ENCODE measurements around the gene UBE2G1. TPM values are rescaled to one million over a fixed set of nuclear protein-coding genes. Genes with fewer than 3 reads are reported as not detected.

Gene UBE2G1
- total and polyA plus RNA-seq, 2 of the 8 experiments (the other 6 are each of a cell fraction or from before 2014, with no cell fraction given), result 73.9 to 170 TPM

- no peak overlapping the region for H2BK12ac ChIP-seq (ENCODE audit: low read depth, low read length)
- peaks cover 17 to 93% of the 10 kb centered on the region in 2 experiments for H3K79me2 ChIP-seq (ENCODE audit: control insufficient read depth in 1 of 2, insufficient read depth in 2 of 2, low read length in 2 of 2)
- H2BK15ac ChIP-seq (ENCODE audit: low read length), result no peak overlapping the region
- TF ChIP-seq EZH2 (IDR thresholded peaks at IDR 0.05; ENCODE audit: low read depth, low read length, severe bottlenecking) (no peak), CTBP2 (IDR thresholded peaks at IDR 0.05; ENCODE audit: borderline replicate concordance, insufficient read depth, insufficient read length, low read length) (no peak), KDM1A (IDR thresholded peaks at IDR 0.05; ENCODE audit: borderline replicate concordance, low read length) (no peak), SIX5 (IDR thresholded peaks at IDR 0.05; ENCODE audit: low read depth, low read length) (no peak), NRF1 (IDR thresholded peaks at IDR 0.05; ENCODE audit: low read depth, low read length) (no peak), SIRT6 (IDR thresholded peaks at IDR 0.05; ENCODE audit: low read length) (no peak), USF2 (IDR thresholded peaks at IDR 0.05; ENCODE audit: low read length) (no peak), RFX5 (IDR thresholded peaks at IDR 0.05; ENCODE audit: borderline replicate concordance, low read depth, low read length) (no peak), POLR2A (IDR thresholded peaks at IDR 0.05; ENCODE audit: control extremely low read depth in 1 of 2, low read depth in 2 of 2, low read length in 2 of 2) (no peak), GTF2F1 (IDR thresholded peaks at IDR 0.05; ENCODE audit: borderline replicate concordance, low read depth, low read length) (no peak), BRCA1 (IDR thresholded peaks at IDR 0.05; ENCODE audit: low read depth, low read length) (no peak)
- no peak overlapping the region for H2AFZ ChIP-seq (ENCODE audit: low read length)
- no peak overlapping the region for H2BK5ac ChIP-seq (ENCODE audit: low read depth, low read length)
- no peak overlapping the region for H2AK5ac ChIP-seq (ENCODE audit: low read depth, low read length)
- no peak overlapping the region for H4K8ac ChIP-seq (ENCODE audit: extremely low read depth, insufficient read depth, low read length)
- H3K18ac ChIP-seq (ENCODE audit: extremely low read depth, low read length), result no peak overlapping the region
- H2BK120ac ChIP-seq (replicated peaks; ENCODE audit: low read depth, low read length), result no peak overlapping the region
- H4K20me1 ChIP-seq (replicated peaks in 1 of 2; ENCODE audit: control insufficient read depth in 1 of 2, insufficient read depth in 2 of 2, low read length in 2 of 2), result peaks cover 22 to 29% of the 10 kb centered on the region in 2 experiments
- peaks cover 3% of the 10 kb centered on the region; the same call in 1 of the 2 replicates for H3K23me2 ChIP-seq (ENCODE audit: low read depth, low read length)
- no peak overlapping the region; a peak in 1 of 7 replicates for H3K9ac ChIP-seq (replicated peaks in 1 of 4; ENCODE audit: extremely low read depth in 1 of 4, low read depth in 3 of 4, low read length in 3 of 4)
- no peak overlapping the region for H3K14ac ChIP-seq (ENCODE audit: insufficient read length)
- DNase-seq (ENCODE audit: low read depth in 1 of 2, low spot score in 2 of 2), result peak in 1 of 2 experiments; percentile 27
- FAIRE-seq, result no peak
- H3K4me1 ChIP-seq (replicated peaks in 1 of 4; ENCODE audit: control insufficient read depth in 3 of 4, insufficient read depth in 4 of 4, low read length in 3 of 4), result peaks cover 0 to 15% (median 10%) of the 10 kb centered on the region in 4 experiments; a peak in 5 of 7 replicates
- CTCF ChIA-PET (ENCODE audit: partially characterized antibody), result interaction anchor here (0.7 to 6.0 kb wide), 11 partner anchors 11 to 173 kb away, joined by 3 to 89 read pairs (median 4); no protein-coding TSS in a partner anchor
- no peaks in the 10 kb centered on the region for H3K36me3 ChIP-seq (ENCODE audit: control insufficient read depth in 2 of 4, insufficient read depth in 4 of 4, low read length in 3 of 4)
- no peak overlapping the region for H3K23ac ChIP-seq (ENCODE audit: insufficient read length)
- H3K27ac ChIP-seq (ENCODE audit: low read depth, low read length), result no peak overlapping the region
- no peaks in the 10 kb centered on the region for H3K27me3 ChIP-seq (replicated peaks in 1 of 4; ENCODE audit: control insufficient read depth in 3 of 4, extremely low read depth in 1 of 4, insufficient read depth in 3 of 4, low read length in 3 of 4)
- H3K56ac ChIP-seq (replicated peaks; ENCODE audit: insufficient read length, low read depth, low read length), result no peak overlapping the region
- no peak overlapping the region for H3K4ac ChIP-seq (replicated peaks; ENCODE audit: insufficient read length, low read depth, low read length)
- H3K4me3 ChIP-seq (ENCODE audit: extremely low read depth in 1 of 4, insufficient read depth in 2 of 4, low read depth in 3 of 4, low read length in 4 of 4), result no peak overlapping the region
- H4K5ac ChIP-seq (ENCODE audit: insufficient read length, low read depth, low read length), result no peak overlapping the region
- no peak overlapping the region for H4K91ac ChIP-seq (replicated peaks; ENCODE audit: insufficient read length, low read length)
- 81% methylated on average over 11 of the region's 11 CpGs; no CpG with 5 or more reads in 1 of the 2 experiments for WGBS, 2 experiments (ENCODE audit: extremely low coverage in 1 of 2, insufficient coverage in 1 of 2, insufficient read length in 1 of 2, insufficient replicate concordance in 2 of 2, low coverage in 1 of 2, low lambda C conversion rate in 2 of 2, missing lambda C conversion rate in 1 of 2)
- peaks cover 25% of the 10 kb centered on the region for H3K79me1 ChIP-seq (ENCODE audit: low read depth, low read length)
- POLR2A ChIA-PET (ENCODE audit: partially characterized antibody), result interaction anchor here (1.0 to 2.9 kb wide), 4 partner anchors 8 to 15 kb away, joined by 3 to 13 read pairs (median 8); partner anchors contain the start of gene ANKFY1
- no peaks in the 10 kb centered on the region for H3K9me3 ChIP-seq (ENCODE audit: insufficient read depth in 2 of 2, low read depth in 1 of 2, low read length in 1 of 2)
- no peak overlapping the region for H2BK20ac ChIP-seq (ENCODE audit: low read length)
- 0 out of 4 replicates have a peak overlapping the region, but pooled peaks have one; percentile 7 to 23 for H3K4me2 ChIP-seq (ENCODE audit: insufficient read depth in 1 of 2, low read depth in 2 of 2, low read length in 2 of 2)
Measured at GRCh38 chr17:4247971-4248388, 118.5 kb downstream of the UBE2G1 start.

Data from H1 (cell line).